K562 (cell line): ENCODE measurements around the gene IQCN. TPM values are rescaled to one million over a fixed set of nuclear protein-coding genes. Genes with fewer than 3 reads are reported as not detected.

Experiments
- EP400 ChIP-seq: fragments of 450-650 bp; IDR thresholded peaks from 2 replicates; pipeline ENCODE4 v1.6.1; 2017; ENCODE audit warnings: antibody characterized with exemption, mild to moderate bottlenecking, moderate library complexity
- HIVEP1 ChIP-seq: fragments of 250-450 bp; sonication (Bioruptor Pico); IDR thresholded peaks from 2 replicates; pipeline ENCODE4 v1.4.0; 2020; ENCODE audit warnings: mild to moderate bottlenecking
- IFI16 ChIP-seq: fragments of 250-450 bp; sonication (Bioruptor Pico); IDR thresholded peaks from 2 replicates; pipeline ENCODE4 v2.1.2; 2022; ENCODE audit warnings: mild to moderate bottlenecking, inconsistent platforms
- KLF16 ChIP-seq: IDR thresholded peaks from 2 replicates; pipeline ENCODE4 v1.6.1; 2016; ENCODE audit warnings: antibody characterized with exemption
- PHF21A ChIP-seq: fragments of 450-650 bp; IDR thresholded peaks from 2 replicates; pipeline ENCODE4 v1.6.1; 2017; ENCODE audit warnings: low read depth, borderline replicate concordance
- POLR2AphosphoS2 ChIP-seq: IDR thresholded peaks from 2 replicates; pipeline ENCODE4 v1.6.1; 2012; ENCODE audit warnings: low read length, improper control_type of control experiment
- RBM39 ChIP-seq: fragments of 200-400 bp; formaldehyde crosslinking; optimal IDR thresholded peaks from 2 replicates; pipeline ENCODE3; 2018; ENCODE audit warnings: low read depth, low read length
- ZFP30 ChIP-seq: fragments of 250-450 bp; sonication (Bioruptor Pico); IDR thresholded peaks from 2 replicates; pipeline ENCODE4 v1.8.0; 2022; ENCODE audit warnings: moderate library complexity, mild to moderate bottlenecking, inconsistent platforms, borderline replicate concordance
- ZNF253 ChIP-seq: fragments of 250-450 bp; sonication (Bioruptor Pico); conservative IDR thresholded peaks from 2 replicates; pipeline ENCODE4 v1.6.1; 2021; ENCODE audit warnings: mild to moderate bottlenecking
- ZNF316 ChIP-seq: fragments of 450-650 bp; IDR thresholded peaks from 2 replicates; pipeline ENCODE4 v1.6.1; 2016
- polyA plus RNA-seq, 8 experiments: library from polyadenylated mRNA; depleted of rRNA in 4 of 8; stranded (reverse) in 5 of 8; unstranded in 3 of 8; fragments of >200 nt; fragmentation: Nextera tagmentation in 2 of 8; fragmentation: Illumina TruSeq in 1 of 8; extraction: Ambion mirVana in 2 of 8; extraction: Trizol in 1 of 8; gene quantifications; 2 replicates each; pipeline versions ENCODE4 v1.2.1 to v1.2.3, GENCODE V29; 2011 to 2014; ENCODE audit warnings: inconsistent platforms in 1 of 8, missing spikeins in 1 of 8
- total RNA-seq, 7 experiments: library from RNA; depleted of rRNA in 6 of 7; stranded (reverse); fragments of >200 nt in 6 of 7; fragmentation: Illumina TruSeq in 2 of 7; extraction: Trizol in 2 of 7; gene quantifications; 2 replicates each; pipeline versions ENCODE4 v1.2.1 to v1.2.3, GENCODE V29; 2011 to 2021; ENCODE audit warnings: low replicate concordance in 1 of 7
- TF ChIP-seq, protein P1 (sequence below): IDR thresholded peaks from 2 replicates; pipeline ENCODE4 v1.6.1; 2011; ENCODE audit warnings: borderline replicate concordance, low read depth, mild to moderate bottlenecking, moderate library complexity, low read length; ENCODE audit not compliant: insufficient read depth, poor library complexity, severe bottlenecking
- TF ChIP-seq, protein P2 (sequence below): sonication (generic); IDR thresholded peaks from 2 replicates; pipeline ENCODE4 v1.6.1; 2016
- TF ChIP-seq, protein P3 (sequence below): fragments of 200-800 bp; sonication (Bioruptor generic); IDR thresholded peaks from 2 replicates; pipeline ENCODE4 v1.6.1; 2017; ENCODE audit warnings: missing genetic modification characterization, missing compliant biosample characterization
- TF ChIP-seq, protein P4 (sequence below), 2 experiments: IDR thresholded peaks; 2 replicates each; pipeline ENCODE4 v1.6.1; 2012; ENCODE audit warnings: improper control_type of control experiment in 2 of 2, low read depth in 2 of 2, low read length in 2 of 2, borderline replicate concordance in 1 of 2
- TF ChIP-seq, protein P5 (sequence below): fragments of 250-450 bp; sonication (Bioruptor Pico); IDR thresholded peaks from 2 replicates; pipeline ENCODE4 v1.6.1; 2021; ENCODE audit warnings: mild to moderate bottlenecking
- TF ChIP-seq, protein P6 (sequence below): fragments of 450-650 bp; formaldehyde crosslinking; IDR thresholded peaks from 2 replicates; pipeline ENCODE4 v1.4.0; 2022; ENCODE audit warnings: missing genetic modification characterization

Gene IQCN
- total and polyA plus RNA-seq, 9 of the 15 experiments (the other 6 are each of a cell fraction or from before 2014, with no cell fraction given), result 0.01 to 0.07 (median 0.04) TPM; not detected in 3

DNA sequence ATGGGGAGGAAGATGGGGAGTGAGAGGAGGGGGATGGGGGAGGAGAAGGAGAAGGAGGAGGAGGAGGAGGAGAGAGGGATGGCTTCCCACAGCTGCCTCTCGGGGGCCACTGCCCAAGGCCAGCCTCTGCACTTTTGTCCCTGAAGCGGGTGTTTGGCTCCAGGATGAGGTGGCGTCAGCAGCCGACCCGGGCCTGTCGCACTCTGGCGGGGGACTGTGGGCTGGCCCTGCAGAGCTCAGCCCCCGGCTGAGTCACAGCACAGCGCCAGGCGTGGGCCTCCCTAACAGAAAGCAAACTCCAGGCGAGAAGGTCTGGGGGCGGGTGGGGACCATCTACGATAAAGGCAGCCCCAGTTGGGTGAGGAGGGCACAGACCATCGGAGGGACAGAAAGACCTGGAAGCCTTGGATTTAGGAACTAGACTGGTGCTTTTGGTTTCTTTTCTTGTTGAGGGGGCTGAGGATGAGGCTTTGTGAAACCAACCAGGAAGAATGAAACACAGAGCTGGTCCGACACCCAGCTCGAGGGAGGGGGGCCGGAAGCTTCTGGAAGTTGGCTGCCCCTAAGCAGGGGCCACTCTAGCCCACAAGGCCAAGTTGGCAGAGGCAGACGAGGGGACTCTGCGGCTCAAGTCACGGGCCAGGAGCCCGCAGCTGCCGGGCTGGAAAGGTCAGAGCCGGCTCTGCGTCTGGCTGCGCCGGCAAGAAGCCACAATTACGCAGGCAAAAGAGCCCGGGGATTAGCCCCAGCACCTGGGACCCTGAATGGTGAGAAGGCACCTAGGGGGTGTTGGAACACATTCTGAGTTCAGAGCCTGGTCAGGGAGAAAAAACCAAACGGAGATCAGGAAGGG lies 30.4 kb upstream of the IQCN start (continued):
- TF ChIP-seq, protein P1, sequence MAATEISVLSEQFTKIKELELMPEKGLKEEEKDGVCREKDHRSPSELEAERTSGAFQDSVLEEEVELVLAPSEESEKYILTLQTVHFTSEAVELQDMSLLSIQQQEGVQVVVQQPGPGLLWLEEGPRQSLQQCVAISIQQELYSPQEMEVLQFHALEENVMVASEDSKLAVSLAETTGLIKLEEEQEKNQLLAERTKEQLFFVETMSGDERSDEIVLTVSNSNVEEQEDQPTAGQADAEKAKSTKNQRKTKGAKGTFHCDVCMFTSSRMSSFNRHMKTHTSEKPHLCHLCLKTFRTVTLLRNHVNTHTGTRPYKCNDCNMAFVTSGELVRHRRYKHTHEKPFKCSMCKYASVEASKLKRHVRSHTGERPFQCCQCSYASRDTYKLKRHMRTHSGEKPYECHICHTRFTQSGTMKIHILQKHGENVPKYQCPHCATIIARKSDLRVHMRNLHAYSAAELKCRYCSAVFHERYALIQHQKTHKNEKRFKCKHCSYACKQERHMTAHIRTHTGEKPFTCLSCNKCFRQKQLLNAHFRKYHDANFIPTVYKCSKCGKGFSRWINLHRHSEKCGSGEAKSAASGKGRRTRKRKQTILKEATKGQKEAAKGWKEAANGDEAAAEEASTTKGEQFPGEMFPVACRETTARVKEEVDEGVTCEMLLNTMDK, result peak; percentile 2
- no peak for TF ChIP-seq ZFP30 (CRISPR knock-in tag)
- TF ChIP-seq ZNF316, result 0 out of 2 replicates have a peak, but pooled peaks have one; percentile 6
- TF ChIP-seq ZNF253 (CRISPR knock-in tag), result no peak
- TF ChIP-seq, protein P2, sequence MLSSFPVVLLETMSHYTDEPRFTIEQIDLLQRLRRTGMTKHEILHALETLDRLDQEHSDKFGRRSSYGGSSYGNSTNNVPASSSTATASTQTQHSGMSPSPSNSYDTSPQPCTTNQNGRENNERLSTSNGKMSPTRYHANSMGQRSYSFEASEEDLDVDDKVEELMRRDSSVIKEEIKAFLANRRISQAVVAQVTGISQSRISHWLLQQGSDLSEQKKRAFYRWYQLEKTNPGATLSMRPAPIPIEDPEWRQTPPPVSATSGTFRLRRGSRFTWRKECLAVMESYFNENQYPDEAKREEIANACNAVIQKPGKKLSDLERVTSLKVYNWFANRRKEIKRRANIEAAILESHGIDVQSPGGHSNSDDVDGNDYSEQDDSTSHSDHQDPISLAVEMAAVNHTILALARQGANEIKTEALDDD, result no peak
- no peak for TF ChIP-seq IFI16
- peak; percentile 74 for TF ChIP-seq EP400
- TF ChIP-seq, protein P3, sequence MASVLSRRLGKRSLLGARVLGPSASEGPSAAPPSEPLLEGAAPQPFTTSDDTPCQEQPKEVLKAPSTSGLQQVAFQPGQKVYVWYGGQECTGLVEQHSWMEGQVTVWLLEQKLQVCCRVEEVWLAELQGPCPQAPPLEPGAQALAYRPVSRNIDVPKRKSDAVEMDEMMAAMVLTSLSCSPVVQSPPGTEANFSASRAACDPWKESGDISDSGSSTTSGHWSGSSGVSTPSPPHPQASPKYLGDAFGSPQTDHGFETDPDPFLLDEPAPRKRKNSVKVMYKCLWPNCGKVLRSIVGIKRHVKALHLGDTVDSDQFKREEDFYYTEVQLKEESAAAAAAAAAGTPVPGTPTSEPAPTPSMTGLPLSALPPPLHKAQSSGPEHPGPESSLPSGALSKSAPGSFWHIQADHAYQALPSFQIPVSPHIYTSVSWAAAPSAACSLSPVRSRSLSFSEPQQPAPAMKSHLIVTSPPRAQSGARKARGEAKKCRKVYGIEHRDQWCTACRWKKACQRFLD (CRISPR knock-in tag), result 0 out of 2 replicates have a peak, but pooled peaks have one; percentile 25
- TF ChIP-seq, protein P4, sequence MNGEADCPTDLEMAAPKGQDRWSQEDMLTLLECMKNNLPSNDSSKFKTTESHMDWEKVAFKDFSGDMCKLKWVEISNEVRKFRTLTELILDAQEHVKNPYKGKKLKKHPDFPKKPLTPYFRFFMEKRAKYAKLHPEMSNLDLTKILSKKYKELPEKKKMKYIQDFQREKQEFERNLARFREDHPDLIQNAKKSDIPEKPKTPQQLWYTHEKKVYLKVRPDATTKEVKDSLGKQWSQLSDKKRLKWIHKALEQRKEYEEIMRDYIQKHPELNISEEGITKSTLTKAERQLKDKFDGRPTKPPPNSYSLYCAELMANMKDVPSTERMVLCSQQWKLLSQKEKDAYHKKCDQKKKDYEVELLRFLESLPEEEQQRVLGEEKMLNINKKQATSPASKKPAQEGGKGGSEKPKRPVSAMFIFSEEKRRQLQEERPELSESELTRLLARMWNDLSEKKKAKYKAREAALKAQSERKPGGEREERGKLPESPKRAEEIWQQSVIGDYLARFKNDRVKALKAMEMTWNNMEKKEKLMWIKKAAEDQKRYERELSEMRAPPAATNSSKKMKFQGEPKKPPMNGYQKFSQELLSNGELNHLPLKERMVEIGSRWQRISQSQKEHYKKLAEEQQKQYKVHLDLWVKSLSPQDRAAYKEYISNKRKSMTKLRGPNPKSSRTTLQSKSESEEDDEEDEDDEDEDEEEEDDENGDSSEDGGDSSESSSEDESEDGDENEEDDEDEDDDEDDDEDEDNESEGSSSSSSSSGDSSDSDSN (IDR thresholded peaks at IDR 0.05; ENCODE audit: borderline replicate concordance in 1 of 2, low read depth in 2 of 2, low read length in 2 of 2), result peak; percentile 97 to 98
- TF ChIP-seq PHF21A, result 0 out of 2 replicates have a peak, but pooled peaks have one; percentile 60
- TF ChIP-seq, protein P5, sequence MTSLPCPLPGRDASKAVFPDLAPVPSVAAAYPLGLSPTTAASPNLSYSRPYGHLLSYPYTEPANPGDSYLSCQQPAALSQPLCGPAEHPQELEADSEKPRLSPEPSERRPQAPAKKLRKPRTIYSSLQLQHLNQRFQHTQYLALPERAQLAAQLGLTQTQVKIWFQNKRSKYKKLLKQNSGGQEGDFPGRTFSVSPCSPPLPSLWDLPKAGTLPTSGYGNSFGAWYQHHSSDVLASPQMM (CRISPR knock-in tag), result no peak
- no peak for TF ChIP-seq RBM39
- no peak for TF ChIP-seq KLF16
- TF ChIP-seq, protein P6, sequence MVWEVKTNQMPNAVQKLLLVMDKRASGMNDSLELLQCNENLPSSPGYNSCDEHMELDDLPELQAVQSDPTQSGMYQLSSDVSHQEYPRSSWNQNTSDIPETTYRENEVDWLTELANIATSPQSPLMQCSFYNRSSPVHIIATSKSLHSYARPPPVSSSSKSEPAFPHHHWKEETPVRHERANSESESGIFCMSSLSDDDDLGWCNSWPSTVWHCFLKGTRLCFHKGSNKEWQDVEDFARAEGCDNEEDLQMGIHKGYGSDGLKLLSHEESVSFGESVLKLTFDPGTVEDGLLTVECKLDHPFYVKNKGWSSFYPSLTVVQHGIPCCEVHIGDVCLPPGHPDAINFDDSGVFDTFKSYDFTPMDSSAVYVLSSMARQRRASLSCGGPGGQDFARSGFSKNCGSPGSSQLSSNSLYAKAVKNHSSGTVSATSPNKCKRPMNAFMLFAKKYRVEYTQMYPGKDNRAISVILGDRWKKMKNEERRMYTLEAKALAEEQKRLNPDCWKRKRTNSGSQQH (CRISPR knock-in tag), result 0 out of 2 replicates have a peak, but pooled peaks have one; percentile 29
- peak; percentile 60; the same call in 1 of the 2 replicates for TF ChIP-seq POLR2AphosphoS2
- no peak for TF ChIP-seq HIVEP1 (CRISPR knock-in tag)
